Testis (tissue), 3 donors: ENCODE results near the gene FKBP2. TPM values are rescaled to one million over a fixed set of nuclear protein-coding genes. Genes with fewer than 3 reads are reported as not detected.

Source experiments
- DNase-seq: peaks from one replicate; pipeline ENCODE4 v3.0.0-alpha.2; 2019
- H3K27ac ChIP-seq, 2 donors: fragments of 200-600 bp; sonication (generic); one replicate each; pipeline ENCODE4 v1.5.1; 2019
- H3K27me3 ChIP-seq: fragments of 200-600 bp; sonication (generic); one replicate; pipeline ENCODE4 v1.5.1; 2019
- H3K36me3 ChIP-seq: fragments of 200-600 bp; sonication (generic); one replicate; pipeline ENCODE4 v1.5.1; 2017; ENCODE audit warnings: low read depth; ENCODE audit errors: missing control alignments
- H3K4me1 ChIP-seq: fragments of 200-600 bp; sonication (generic); one replicate; pipeline ENCODE4 v1.5.1; 2019
- H3K4me3 ChIP-seq, 2 donors: fragments of 200-600 bp; sonication (generic); one replicate each; pipeline ENCODE4 v1.5.1; 2017 to 2019
- H3K9me3 ChIP-seq: fragments of 200-600 bp; sonication (generic); one replicate; pipeline ENCODE4 v1.5.1; 2017
- POLR2A ChIP-seq: fragments of 450-650 bp; IDR thresholded peaks from one replicate; pipeline ENCODE4 v1.6.1; 2017; ENCODE audit warnings: antibody characterized with exemption, mild to moderate bottlenecking, moderate library complexity
- WGBS, 2 donors: methylation state at CpG; one replicate each; pipeline ENCODE4 v1.1.5; 2018; 5-methylcytosine and 5-hydroxymethylcytosine counted together
- intact Hi-C: fragments of 100-400 bp; cut with DNase I; formaldehyde crosslinking; loops from one replicate; pipeline ENCODE4 v1.15.1; 2023; ENCODE audit warnings: low total_unique reads
- polyA plus RNA-seq: library from polyadenylated mRNA; stranded (reverse); fragments of 350-450 nt; fragmentation: Illumina TruSeq; extraction: RNeasy Lipid Tissue Mini Kit (QIAGEN cat#74804); gene quantifications from one replicate; pipeline ENCODE4 v1.2.3, GENCODE V29; 2014; ENCODE audit warnings: low read depth, low replicate concordance; ENCODE audit not compliant: insufficient read depth
- total RNA-seq, 2 donors: library from RNA; depleted of rRNA; stranded (reverse); fragments of >200 nt; gene quantifications; one replicate each; pipeline ENCODE4 v1.2.3, GENCODE V29; 2016
- TF ChIP-seq, protein P1 (sequence below), 3 experiments: fragments of 450-650 bp in 2 of 3; fragments of 200-600 bp in 1 of 3; sonication (generic) in 1 of 3; IDR thresholded peaks; one replicate each; pipeline ENCODE4 v1.5.1; 2016 to 2019; ENCODE audit warnings: antibody characterized with exemption in 3 of 3, mild to moderate bottlenecking in 2 of 3, moderate library complexity in 1 of 3

The FKBP2 gene
- total and polyA plus RNA-seq, 3 donors from 2014 or later, result 151 to 159 (median 159) TPM

DNA sequence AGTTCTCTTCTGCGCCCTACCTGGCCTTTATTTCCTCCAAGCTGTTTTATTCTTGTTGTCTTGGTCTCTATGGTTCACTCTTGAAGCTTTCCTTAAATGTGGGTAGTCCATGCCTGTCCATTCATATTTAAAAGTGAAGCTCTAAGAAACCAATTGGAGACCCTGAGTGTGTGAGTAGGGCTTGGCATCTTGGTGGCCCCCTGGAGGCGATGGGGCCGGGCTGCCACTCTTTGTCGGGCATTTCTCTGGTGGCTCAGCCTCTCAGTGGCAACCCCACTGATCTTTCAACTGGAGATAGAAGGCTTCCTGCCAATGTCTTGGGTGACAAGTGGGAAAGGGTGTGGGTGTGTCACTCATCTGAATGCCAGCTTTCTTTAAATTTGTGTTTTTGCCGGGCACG is 24.0 kb upstream of the FKBP2 start:
- Histone ChIP-seq H3K9me3 (no peaks in the 10 kb centered on the region), H3K27ac (no peak overlapping the region), H3K4me1 (no peaks in the 10 kb centered on the region), H3K4me3 (no peak overlapping the region), H3K27me3 (no peaks in the 10 kb centered on the region), H3K36me3 (no peaks in the 10 kb centered on the region)
- whole genome bisulfite sequencing, 2 donors, result 90 to 95% methylated on average over 6 of the region's 6 CpGs
- no peak for DNase-seq
- TF ChIP-seq POLR2A, result no peak
- TF ChIP-seq, protein P1, sequence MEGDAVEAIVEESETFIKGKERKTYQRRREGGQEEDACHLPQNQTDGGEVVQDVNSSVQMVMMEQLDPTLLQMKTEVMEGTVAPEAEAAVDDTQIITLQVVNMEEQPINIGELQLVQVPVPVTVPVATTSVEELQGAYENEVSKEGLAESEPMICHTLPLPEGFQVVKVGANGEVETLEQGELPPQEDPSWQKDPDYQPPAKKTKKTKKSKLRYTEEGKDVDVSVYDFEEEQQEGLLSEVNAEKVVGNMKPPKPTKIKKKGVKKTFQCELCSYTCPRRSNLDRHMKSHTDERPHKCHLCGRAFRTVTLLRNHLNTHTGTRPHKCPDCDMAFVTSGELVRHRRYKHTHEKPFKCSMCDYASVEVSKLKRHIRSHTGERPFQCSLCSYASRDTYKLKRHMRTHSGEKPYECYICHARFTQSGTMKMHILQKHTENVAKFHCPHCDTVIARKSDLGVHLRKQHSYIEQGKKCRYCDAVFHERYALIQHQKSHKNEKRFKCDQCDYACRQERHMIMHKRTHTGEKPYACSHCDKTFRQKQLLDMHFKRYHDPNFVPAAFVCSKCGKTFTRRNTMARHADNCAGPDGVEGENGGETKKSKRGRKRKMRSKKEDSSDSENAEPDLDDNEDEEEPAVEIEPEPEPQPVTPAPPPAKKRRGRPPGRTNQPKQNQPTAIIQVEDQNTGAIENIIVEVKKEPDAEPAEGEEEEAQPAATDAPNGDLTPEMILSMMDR (IDR thresholded peaks at IDR 0.05), result no peak
- intact Hi-C loops, result no loop called here

DNA sequence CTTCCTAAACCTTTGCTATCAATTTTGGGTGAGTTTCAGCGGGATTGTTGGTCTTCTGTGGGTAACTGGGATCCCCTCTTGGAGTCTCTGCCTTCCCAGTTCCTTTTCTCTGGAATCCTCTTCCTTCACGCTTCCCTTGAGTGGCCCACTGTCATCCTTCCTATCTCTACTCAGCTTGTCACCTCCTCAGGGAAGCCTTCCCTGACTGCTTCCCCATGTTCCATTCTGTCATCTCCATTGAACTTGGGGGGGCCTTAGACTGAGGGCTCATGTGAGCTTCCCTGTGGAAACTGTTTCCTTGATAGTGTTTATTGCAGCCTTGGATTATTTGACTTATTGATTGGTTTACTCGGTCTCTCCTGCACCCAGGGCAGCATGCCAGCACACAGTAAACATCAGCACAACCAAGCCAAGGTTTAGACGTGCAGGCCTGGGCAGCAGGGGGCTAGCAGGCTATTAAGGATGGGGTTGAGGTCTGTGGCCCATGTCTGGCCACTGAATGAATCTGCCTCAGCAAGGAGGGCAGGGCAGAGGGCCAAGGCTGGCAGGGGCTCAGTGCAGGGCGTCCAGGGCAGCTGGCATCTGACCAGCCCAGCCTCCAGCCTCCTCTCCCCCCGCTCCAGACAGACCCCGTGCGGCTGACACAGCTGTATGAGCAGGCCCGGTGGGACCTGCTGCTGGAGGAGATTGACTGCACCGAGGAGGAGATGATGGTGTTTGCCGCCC is 22.1 kb upstream of the FKBP2 start:
- Histone ChIP-seq H3K27me3 (no peaks in the 10 kb centered on the region), H3K4me1 (peaks cover 7% of the 10 kb centered on the region), H3K9me3 (no peaks in the 10 kb centered on the region), H3K36me3 (no peaks in the 10 kb centered on the region), H3K27ac (no peak overlapping the region), H3K4me3 (no peak overlapping the region)
- intact Hi-C loops, result no loop called here
- no peak for TF ChIP-seq POLR2A
- TF ChIP-seq, protein P1 (IDR thresholded peaks at IDR 0.05), result no peak
- 64 to 78% methylated on average over 10 to 11 of the region's 11 CpGs for WGBS, 2 donors
- DNase-seq, result no peak

DNA sequence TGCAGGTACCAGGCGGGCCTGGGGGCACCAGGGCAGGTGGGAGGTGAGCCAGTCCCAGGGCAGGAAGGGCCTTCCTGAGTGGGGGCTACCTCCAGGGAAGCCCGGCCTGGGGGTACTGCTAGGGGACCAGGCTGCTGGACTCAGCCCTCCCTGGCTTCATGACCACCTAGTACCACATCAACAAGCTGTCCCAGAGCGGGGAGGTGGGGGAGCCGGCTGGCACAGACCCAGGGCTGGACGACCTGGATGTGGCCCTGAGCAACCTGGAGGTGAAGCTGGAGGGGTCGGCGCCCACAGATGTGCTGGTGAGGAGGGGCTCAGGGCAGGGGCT is 21.6 kb upstream of the FKBP2 start:
- intact Hi-C loops, result no loop called here
- WGBS, 2 donors, result 89 to 100% methylated on average over 3 to 7 of the region's 7 CpGs
- no peak for DNase-seq
- Histone ChIP-seq H3K27ac (no peak overlapping the region), H3K9me3 (no peaks in the 10 kb centered on the region), H3K36me3 (no peaks in the 10 kb centered on the region), H3K4me1 (peaks cover 7% of the 10 kb centered on the region), H3K4me3 (no peak overlapping the region), H3K27me3 (no peaks in the 10 kb centered on the region)
- no peak for TF ChIP-seq POLR2A
- TF ChIP-seq, protein P1 (IDR thresholded peaks at IDR 0.05), result no peak

DNA sequence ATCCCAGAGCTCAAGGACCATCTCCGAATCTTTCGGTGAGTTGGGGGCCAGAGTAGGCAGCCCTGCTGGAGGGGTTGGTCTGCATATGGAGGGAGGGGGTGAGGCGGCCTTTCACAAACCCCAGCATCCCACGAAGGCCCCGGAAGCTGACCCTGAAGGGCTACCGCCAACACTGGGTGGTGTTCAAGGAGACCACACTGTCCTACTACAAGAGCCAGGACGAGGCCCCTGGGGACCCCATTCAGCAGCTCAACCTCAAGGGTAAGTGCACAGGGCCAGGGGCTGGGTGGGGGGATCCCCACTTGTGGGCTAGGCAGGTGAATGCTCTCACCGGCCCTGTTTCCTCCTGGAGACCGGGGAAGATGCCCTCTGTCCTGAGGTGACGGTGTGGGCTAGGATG is 21.1 kb upstream of the FKBP2 start:
- H3K4me1 ChIP-seq, result peaks cover 8% of the 10 kb centered on the region
- H3K27me3 ChIP-seq, result no peaks in the 10 kb centered on the region
- WGBS, 2 donors, result 87 to 92% methylated on average over 4 to 10 of the region's 10 CpGs
- H3K36me3 ChIP-seq, result no peaks in the 10 kb centered on the region
- H3K27ac ChIP-seq, result no peak overlapping the region
- TF ChIP-seq, protein P1 (IDR thresholded peaks at IDR 0.05), result no peak
- TF ChIP-seq POLR2A, result no peak
- intact Hi-C loops, result no loop called here
- no peak overlapping the region for H3K4me3 ChIP-seq
- no peak for DNase-seq
- no peaks in the 10 kb centered on the region for H3K9me3 ChIP-seq

DNA sequence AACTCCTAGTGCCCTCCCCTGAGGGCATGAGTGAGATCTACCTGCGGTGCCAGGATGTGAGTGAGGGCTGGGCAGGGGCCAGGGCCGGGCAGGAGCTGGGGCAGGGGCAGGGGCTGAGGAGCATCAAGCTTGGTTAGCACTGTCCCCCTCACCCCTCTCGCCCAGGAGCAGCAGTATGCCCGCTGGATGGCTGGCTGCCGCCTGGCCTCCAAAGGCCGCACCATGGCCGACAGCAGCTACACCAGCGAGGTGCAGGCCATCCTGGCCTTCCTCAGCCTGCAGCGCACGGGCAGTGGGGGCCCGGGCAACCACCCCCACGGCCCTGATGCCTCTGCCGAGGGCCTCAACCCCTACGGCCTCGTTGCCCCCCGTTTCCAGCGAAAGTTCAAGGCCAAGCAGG is 20.6 kb upstream of the FKBP2 start:
- DNase-seq, result no peak
- Histone ChIP-seq H3K4me3 (no peak overlapping the region), H3K27me3 (no peaks in the 10 kb centered on the region), H3K4me1 (peaks cover 13% of the 10 kb centered on the region), H3K9me3 (no peaks in the 10 kb centered on the region), H3K36me3 (no peaks in the 10 kb centered on the region), H3K27ac (no peak overlapping the region)
- WGBS, 2 donors, result 86 to 87% methylated on average over 9 to 17 of the region's 17 CpGs
- intact Hi-C loops, result no loop called here
- TF ChIP-seq, protein P1 (IDR thresholded peaks at IDR 0.05), result no peak
- no peak for TF ChIP-seq POLR2A
